ENCODE results near the gene GNG10.
"Not testable (repeated sequence)": the region's sequence is repeated elsewhere in the genome, so short reads cannot be mapped to it uniquely, and the experiment has no call there.

GNG10 gene

DNA sequence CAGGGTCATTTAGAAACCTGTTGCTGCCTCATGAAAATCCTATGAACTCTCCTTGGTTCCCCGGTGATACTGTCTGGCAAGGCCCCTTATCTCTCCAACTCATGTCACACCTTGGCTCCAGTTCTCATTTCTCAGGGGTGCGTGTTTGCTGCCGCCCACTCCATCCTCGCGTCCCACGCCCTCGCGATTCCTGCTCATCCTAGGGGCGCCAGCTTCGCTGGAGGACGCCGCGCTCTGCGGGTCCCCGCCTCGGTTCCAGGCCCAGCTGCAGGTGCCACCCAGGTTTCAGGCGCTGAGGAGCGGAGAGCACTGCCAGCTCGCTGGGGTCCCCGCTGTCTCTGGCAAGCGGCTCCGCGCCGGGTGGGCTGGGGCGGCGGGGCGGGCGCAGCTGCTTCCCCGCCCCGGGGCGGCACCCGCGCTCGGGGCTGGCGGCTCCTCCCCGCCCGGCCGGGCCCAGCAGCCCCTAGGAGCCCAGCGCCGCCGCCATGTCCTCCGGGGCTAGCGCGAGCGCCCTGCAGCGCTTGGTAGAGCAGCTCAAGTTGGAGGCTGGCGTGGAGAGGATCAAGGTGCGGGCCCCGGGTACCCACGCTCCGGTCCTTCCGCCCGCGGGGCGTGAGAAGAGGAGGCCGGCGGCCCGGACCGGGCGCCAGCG lies at the start of gene GNG10:
TSS of gene GNG10 (plus strand) at position 456 of the 652 bp plus-strand sequence. CDS start at position 486, 30 bp downstream.
- DNase-seq = peak; percentile 35

DNA sequence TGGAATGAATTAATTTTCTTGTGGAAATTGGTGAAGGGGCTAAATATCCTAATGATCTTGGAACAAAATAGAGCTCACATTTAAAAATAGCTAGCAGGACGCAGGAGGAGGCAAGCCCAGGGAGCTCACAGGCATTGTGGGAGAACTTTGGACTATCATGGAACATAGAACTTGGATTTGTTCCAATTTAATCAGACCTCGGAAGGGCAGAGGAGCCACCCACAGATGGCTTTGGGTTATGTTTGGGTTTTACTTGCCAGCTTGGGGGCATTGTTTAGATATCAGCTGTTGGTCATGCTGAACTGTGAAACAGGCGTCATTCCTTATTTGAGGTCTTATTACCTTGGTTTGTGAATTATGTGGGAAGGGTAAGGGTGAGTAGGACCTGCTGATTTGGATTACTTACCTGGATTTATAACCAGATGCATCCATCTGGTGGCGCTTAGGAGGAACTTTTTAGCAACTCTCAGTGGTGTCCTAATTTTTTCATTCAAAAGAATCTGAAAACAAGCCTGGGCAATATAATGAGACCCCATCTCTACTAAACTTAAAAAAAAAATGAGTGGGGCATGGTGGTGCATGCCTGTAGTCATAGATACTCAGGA lies 47.9 kb upstream of the GNG10 start:
- no peak for DNase-seq

DNA sequence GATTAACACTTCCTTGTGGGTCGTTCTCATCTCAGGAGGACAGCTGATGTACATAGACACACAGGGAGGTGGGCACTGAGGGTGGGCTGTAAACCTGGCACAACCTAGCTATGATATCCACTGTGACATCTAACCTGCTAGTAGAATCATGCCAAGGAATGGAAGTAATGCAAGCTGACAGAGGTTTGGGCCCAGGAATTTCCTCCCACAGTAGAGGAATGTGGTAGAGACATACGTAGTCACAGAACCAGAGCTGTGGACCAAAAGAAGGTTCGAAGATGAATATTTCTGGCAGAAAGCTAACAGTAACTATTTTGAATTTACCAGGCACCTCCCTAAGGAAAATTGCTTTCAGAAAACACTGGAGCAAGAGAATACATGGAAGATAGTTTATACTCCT lies 45.5 kb upstream of the GNG10 start:
- no peak for DNase-seq

DNA sequence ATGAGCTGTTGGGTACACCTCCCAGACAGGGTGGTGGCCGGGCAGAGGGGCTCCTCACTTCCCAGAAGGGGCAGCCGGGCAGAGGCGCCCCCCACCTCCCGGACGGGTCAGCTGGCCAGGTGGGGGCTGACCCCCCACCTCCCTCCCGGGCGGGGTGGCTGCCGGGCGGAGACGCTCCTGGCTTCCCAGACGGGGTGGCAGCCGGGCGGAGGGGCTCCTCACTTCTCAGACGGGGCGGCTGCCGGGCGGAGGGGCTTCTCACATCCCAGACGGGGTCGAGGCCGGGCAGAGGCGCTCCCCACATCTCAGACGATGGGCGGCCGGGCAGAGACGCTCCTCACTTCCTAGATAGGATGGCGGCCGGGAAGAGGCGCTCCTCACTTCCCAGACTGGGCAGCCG lies 44.1 kb upstream of the GNG10 start:
- DNase-seq = not testable (repeated sequence)

DNA sequence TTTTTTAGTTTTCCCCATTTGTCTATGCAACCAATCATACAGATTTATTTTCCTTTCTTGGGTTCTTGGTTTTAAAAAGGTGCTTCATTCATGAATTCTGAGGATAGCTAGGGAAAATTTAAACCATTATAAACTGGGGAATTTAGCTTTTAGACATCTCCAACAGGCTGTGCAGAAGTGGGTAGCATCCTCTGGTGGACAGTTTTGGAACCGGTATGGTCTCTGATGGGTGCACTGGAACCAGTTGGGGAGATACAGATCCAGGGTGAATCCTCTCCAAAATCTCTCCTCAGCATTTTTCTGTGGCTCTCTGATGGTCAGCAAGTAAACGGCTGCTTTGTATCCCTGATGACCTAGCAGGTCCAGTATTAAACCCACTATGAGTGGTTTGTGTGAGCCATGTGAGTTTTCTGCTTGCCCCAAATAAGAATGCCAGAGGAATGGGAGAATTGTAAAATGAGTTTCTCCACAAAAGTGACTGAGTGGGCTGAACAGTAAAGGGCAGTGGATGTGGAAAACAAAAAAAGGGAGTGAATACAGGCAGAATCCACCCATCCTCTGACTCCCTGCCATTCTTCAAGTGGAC lies 39.4 kb upstream of the GNG10 start:
- no peak for DNase-seq

DNA sequence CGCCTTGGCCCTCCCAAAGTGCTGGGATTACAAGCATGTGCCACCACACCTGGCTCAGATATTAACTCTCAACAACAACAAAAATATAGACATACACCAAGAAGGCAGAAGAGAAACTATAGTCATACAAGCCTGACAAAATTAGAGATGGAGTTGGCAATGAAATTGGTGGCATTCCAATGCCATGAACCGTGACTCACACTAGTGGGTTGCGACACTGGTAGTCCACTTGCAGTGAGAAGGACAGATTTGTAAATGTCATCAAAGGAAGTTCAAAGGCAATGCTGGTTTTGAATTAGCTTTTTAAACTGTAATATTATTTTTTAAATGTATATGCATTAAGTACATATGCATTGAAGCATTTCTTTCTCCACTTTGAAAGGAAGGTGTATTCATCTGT lies 38.8 kb upstream of the GNG10 start:
- DNase-seq = no peak

DNA sequence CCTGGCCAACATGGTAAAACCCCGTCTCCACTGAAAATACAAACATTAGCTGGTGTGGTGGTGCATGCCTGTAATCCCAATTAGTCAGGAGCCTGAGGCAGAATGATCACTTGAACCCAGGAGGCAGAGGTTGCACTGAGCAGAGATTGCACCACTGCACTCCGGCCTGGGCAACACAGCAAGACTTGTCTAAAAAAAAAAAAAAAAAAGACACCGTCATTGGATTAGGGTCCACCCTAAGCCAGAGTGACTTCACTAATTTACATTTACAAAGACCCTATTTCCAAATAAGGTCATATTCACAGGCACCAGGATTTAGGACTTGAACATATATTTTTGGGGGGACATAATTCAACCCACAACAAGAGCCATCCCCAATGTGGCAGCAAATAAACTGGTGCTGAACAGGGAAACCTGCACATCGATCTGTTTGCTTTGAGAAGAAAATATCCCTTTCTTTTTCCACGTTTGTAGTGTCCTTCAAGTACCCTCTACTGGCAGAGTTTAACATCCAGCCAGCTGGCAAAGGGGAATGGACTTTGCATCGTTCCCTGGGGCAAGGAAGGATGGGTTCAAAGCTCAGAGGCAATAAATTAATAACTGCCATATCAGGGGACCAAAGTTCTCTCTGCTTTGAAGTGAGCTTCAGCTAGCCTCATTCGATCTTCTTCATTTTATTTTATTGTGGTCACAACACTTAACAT lies 34.0 kb upstream of the GNG10 start:
- peak; percentile 17 for DNase-seq

DNA sequence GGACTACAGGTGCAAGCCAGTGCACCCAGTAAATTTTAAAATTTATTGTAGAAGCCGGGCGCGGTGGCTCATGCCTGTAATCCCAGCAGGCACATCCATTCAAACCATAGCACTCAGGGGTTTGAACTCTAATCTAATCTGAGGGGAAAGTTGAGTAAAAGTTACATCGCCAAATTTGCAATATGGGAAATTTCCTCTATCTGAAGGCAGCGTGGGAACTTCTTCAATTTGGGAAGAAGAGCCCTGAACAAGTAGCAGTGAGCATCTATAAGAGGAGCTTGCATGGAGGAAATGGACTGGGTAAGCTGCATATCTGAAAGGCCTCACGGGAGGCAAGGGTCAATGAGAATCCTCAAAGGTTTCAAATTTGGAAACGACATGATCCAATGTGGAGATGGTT lies 33.0 kb upstream of the GNG10 start:
- no peak for DNase-seq

DNA sequence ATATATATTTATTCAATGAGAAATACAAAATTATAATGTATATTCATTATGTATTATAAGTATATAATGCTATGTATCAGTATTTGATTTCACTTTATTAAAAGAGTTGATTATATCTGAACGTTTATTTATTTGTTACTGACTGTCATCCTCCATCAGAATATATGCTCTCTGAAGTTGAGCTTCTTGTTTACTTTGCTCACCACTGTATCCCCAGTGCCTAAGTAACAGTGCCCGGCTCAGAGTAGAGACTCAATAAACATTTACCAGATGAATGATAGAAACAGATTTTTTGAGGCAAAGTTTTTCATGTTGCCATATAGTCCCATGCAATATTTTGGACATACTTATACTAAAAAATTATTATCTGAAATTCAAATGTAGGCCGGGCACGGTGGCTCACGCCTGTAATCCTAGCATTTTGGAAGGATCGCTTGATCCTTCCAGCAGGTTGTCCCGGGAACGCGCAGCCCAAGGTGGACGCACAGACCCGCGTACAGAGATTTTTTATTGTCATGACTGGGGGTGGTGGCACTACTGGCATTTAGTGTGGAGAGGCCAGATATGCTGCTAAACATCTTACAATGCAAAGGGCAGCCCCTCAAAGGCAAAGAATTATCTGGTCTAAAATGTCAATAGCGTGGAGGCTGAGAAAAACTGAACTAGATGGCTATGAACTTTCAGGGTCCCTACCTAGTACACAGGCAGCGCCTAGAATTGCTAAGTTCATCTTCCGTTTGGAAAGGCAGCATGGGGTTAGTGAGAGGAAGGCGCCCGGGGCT lies 31.0 kb upstream of the GNG10 start:
- no peak for DNase-seq

DNA sequence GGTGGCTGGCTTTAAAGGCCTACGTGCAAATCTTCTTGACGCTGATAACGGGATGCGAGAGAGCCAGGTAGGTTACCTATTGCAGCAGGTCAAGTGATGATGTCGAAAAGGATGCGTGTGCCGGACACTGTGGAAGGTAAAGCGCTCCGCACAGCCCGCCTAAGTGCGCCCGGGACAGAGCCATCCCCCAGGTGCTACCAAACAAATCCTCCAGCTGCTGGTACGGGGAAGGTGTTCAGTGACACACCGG lies 30.5 kb upstream of the GNG10 start:
- DNase-seq = no peak

DNA sequence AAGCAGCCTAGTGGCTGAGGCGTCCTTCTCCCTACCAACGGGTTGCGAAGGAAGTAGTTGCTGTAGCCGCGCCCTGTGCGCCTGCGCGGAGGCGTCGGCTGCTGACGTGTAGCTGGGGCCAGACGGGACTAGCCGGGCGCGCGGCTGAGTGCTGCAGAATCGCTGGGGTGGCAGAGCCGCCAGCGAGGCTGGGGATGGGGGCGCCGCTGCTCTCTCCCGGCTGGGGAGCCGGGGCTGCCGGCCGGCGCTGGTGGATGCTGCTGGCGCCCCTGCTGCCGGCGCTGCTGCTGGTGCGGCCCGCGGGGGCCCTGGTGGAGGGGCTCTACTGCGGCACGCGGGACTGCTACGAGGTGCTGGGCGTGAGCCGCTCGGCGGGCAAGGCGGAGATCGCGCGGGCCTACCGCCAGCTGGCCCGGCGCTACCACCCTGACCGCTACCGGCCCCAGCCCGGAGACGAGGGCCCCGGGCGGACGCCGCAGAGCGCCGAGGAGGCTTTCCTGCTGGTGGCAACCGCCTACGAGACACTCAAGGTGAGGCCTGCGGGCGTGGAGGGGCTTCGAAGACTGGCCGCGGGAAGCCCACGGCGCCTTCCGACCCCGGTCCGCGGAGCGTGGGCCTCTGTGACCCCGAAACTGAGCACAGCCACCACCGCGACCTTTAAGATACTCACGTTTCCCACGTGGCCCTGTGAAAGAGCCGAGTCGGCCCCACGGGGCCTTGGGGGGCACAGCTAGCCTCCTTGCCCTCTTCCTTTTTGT lies 30.0 kb upstream of the GNG10 start, which contains the start of gene DNAJC25:
TSS of gene DNAJC25 (plus strand) at position 121 of the 758 bp plus-strand sequence. CDS start at position 195, 74 bp downstream.
- DNase-seq = peak; percentile 96

DNA sequence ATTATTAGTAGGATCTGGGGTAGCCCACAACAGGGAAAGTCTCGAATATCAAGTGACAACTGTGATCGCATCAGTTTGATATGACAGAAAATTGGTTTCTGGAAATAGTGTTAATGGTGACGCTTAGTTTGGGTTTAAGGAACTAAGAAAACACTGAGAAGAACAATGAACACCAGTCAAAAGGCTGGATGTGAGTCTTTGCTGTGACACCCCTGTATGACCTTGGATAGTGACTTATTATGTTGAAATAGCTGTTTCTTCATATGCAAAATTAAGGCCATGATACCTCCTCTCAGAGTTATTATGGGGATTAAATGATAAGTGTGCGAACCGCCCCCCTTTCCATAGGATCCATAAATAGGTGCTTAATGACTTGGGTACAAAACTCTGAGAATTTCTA lies 29.3 kb upstream of the GNG10 start:
- DNase-seq = no peak

DNA sequence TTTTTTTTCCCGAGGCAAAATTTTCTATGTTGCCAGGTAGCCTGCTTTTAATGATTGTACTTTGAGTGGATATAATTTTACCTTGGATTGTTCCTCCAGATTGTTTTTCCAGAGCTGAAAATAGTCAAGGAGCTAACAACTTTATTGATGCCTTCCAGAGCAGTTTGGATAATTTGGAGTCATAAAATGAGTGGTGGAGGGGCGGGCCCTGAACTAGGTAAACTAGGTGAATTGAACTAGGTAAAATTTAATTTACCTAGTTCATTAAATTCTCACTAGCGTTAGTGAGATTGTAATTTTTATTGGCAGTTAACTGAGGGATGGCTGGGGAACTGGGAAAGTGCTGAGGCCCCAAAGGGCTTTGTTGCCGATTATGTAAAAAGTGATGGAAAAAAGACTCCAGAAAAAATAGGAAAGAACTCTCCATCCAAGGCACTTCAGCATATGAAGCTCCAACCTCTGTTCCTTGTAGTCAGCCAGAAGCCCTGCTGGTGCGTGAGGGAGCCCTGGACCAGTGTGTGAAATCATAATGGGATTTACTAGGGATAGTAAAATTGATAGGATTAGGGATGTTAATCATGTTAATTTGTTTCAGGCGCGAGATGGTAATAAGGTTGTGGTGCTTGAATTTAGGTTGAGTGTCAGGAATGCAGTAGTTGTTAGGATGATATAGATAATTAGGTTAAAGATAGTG lies 28.6 kb upstream of the GNG10 start:
- no peak for DNase-seq

DNA sequence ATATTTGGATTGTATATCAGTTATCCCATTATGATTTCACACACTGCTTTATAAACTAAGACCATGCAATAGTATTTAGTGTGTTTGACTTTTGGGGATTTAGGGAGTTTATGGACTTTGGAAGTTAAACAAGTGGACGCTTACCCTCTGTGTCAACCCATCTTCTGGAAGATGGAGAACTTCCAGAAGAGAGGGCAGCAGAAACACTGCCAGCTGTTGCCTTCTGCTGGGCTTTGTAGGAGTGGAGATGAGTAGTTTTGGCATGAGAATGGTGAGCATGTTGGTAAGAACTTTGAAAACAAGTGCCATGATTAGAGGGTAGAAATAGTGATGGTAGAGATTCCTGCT lies 28.0 kb upstream of the GNG10 start:
- no peak for DNase-seq

DNA sequence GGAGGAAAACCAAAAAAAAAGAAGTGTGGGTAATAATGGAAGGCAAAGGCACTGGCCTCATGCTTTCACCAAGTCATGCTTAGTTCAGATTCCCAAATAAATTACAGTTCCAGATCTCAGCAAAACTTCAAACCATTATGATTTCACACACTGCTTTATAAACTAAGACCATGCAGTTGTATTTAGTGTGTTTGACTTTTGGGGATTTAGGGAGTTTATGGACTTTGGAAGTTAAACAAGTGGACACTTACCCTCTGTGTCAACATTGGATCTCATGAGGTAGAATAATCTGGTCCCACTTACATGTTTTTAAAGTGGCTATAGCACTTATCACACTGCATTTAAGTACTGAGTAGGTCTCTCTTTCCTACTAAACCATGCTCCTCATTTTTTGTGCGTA lies 26.5 kb upstream of the GNG10 start:
- no peak for DNase-seq

DNA sequence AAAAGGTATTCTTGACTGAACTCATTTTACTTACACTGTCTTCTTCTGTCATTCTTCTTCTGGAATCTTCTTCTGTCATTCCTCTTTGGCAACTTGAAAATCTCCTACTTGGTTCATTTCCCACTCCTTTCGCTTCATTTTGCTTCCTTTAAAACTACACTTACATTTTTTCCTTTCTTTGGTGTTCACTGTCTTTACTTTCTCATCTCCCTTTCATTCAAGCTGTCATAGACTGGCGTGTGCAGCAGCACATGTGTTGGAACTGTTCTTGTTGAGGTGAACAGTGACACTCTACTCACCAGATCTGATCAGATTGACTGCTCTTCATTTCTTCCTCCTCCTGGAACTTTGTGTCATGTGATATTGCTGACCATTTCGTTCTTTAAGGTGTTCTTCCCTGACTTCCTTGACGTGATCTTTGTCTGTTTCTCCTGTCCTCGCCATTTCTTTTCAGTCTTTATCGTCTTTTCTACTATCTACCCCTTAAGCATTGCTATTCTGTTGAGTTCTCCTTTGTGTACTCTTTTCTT lies 23.9 kb upstream of the GNG10 start:
- DNase-seq = no peak

DNA sequence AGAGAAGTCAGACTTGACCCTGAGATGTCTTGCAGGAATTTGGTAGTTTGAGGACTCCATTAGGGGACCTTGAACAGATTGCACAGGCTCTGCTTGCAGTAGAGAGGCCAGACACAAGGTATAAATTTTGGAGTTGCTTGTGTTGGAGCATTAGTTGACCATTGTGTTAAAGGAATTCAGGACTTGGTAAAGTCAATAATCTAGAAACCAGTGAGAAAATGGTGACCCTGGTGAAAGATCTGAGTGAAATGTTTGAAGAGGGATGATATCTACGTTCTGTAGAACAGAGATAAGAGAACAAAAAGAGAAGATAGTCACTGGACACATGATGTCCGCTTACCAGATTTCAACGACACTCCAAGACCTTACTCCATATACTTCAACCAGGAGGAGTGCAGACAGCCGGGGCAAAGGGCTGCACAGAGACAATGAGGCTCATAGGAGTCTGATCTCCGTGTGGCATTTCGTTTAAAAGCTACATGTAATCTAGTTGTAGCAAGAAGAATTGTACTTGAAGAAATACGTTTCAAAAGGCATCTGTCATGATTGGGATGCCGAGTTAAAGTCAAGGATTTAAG lies 17.1 kb upstream of the GNG10 start:
- DNase-seq = no peak

DNA sequence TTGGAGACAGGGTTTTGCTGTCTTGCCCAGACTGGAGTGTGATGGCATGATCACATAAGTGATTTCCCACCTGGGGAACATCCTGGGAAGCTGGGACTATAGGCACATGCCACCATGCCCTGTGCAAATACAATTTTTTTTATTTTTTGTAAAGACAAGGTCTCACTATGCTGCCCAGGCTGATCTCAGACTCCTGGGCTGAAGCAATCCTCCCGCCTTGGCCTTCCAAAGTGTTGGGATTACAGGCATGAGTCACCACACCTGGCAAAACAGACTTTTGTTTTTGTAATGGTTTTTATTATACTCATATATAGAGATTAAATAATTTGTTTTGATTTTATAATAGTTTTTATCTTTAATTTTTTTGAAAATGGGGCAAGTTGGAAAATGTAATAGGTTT lies 15.6 kb upstream of the GNG10 start:
- DNase-seq = no peak

DNA sequence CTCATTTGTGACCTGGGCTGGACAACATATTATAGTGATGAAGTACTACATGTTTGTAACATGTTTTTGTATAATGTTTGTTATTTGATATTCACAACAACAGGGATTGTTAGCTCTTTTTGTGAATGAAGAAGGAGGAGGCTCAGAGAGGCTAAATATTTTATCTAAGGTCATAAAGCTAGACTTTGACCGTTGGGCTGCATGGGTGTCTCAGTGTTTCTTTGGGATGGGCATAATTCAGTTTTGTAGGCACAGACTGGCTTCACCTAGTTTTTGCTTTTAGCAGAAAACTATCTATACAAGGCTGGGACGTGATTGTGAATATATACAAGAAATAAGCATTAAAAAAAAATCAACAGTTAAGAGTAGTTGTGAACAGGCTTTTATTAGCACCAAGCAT lies 15.0 kb upstream of the GNG10 start:
- DNase-seq = no peak

DNA sequence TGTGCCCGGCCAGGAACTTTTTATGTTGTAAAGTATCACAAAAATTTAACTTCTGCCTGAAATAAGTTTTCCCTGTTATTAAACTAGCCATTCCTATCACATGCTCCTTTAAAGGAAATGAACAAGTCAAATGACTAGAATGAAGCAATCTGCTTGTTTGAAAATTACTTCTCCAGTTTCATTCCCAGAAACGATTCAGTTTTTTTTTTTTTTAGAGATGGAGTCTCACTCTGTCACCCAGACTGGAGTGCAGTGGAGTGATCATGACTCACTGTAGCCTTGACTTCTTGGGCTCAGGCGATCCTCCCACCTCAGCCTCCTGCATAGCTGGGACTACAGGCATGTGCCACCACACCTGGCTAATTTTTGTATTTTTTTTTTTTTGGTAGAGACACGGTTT lies 13.3 kb upstream of the GNG10 start:
- DNase-seq = no peak

DNA sequence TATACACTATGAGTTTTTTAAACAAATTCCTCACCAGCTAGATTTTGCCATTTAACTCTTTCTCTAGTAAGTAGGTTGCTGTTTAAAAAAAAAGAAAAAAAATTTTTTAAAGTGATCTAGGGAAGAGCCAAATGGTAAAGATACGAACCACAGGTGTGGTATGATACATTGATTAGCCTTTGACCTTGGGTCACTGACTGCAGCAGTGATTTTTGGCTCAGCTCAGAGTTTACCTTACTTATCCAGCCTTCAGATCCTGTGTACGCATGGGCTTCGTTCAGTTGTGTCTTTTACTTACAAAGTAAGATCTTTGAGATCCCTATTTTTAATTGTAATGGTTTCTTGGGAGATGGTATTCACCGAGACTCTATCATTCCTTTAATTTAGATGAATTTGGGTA lies 12.4 kb upstream of the GNG10 start:
- DNase-seq = no peak

DNA sequence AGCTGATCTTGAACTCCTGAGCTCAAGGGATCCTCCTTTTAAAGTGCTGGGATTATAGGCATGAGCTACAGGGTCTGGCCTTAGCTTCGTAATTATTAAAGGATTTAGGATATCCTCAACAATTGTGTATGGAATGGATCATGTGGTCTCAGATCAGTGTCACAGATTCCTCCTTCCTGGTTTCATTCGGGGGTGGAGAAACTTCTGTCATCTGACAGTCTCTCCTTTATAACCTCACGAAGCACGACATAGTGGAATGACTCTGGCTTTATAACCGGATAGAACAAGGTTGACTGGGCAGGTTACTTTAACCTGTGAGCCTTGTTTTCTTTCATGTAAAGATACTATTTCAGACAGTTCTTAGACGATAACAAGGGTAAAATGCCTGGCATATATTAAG lies 4.4 kb upstream of the GNG10 start:
- no peak for DNase-seq
